H9 (cell line): ENCODE results near the gene EFCC1. TPM values are rescaled to one million over a fixed set of nuclear protein-coding genes. Genes with fewer than 3 reads are reported as not detected.

Source experiments
- DNase-seq: peaks from one replicate; pipeline ENCODE4 v3.0.0-alpha.2; 2017
- H2AFZ ChIP-seq: one replicate; pipeline ENCODE4 v1.6.1; 2013; ENCODE audit warnings: mild to moderate bottlenecking, low read length, control low read depth, moderate library complexity
- H2AK5ac ChIP-seq: 2 replicates; pipeline ENCODE4 v1.6.1; 2013; ENCODE audit warnings: low read length, control low read depth, mixed read lengths; ENCODE audit not compliant: insufficient read length
- H2BK120ac ChIP-seq: one replicate; pipeline ENCODE4 v1.6.1; 2013; ENCODE audit warnings: low read depth, mild to moderate bottlenecking, low read length, control low read depth, inconsistent platforms; ENCODE audit not compliant: poor library complexity, severe bottlenecking
- H2BK12ac ChIP-seq: 2 replicates; pipeline ENCODE4 v1.6.1; 2013; ENCODE audit warnings: low read length, control low read depth, mixed read lengths, low read depth; ENCODE audit not compliant: insufficient read length
- H2BK15ac ChIP-seq: 2 replicates; pipeline ENCODE4 v1.6.1; 2013; ENCODE audit warnings: low read depth, low read length, control low read depth
- H2BK20ac ChIP-seq: one replicate; pipeline ENCODE4 v1.6.1; 2013; ENCODE audit warnings: low read depth, mild to moderate bottlenecking, low read length, control low read depth, inconsistent platforms; ENCODE audit not compliant: poor library complexity, severe bottlenecking
- H2BK5ac ChIP-seq: 2 replicates; pipeline ENCODE4 v1.6.1; 2013; ENCODE audit warnings: low read length, control low read depth, mixed read lengths; ENCODE audit not compliant: insufficient read length
- H3K14ac ChIP-seq: 2 replicates; pipeline ENCODE4 v1.6.1; 2013; ENCODE audit warnings: low read length, control low read depth; ENCODE audit not compliant: insufficient read depth
- H3K18ac ChIP-seq: 2 replicates; pipeline ENCODE4 v1.6.1; 2013; ENCODE audit warnings: low read depth, mild to moderate bottlenecking, mixed read lengths, low read length, control low read depth; ENCODE audit not compliant: insufficient read length
- H3K23ac ChIP-seq: 2 replicates; pipeline ENCODE4 v1.6.1; 2013; ENCODE audit warnings: low read length, control low read depth, mixed read lengths, low read depth; ENCODE audit not compliant: insufficient read length
- H3K23me2 ChIP-seq: 2 replicates; pipeline ENCODE4 v1.6.1; 2013; ENCODE audit warnings: low read depth, mild to moderate bottlenecking, mixed read lengths, low read length, control low read depth; ENCODE audit not compliant: insufficient read length, poor library complexity, severe bottlenecking
- H3K27ac ChIP-seq: 2 replicates; pipeline ENCODE4 v1.5.1; 2013; ENCODE audit warnings: low read length, control low read depth, mixed read lengths, low read depth; ENCODE audit not compliant: insufficient read length
- H3K27me3 ChIP-seq: 2 replicates; pipeline ENCODE4 v1.6.1; 2013; ENCODE audit warnings: low read length, control low read depth, inconsistent platforms; ENCODE audit not compliant: insufficient read depth
- H3K4ac ChIP-seq: 2 replicates; pipeline ENCODE4 v1.6.1; 2013; ENCODE audit warnings: low read depth, mild to moderate bottlenecking, control low read depth, inconsistent platforms, low read length, moderate library complexity
- H3K4me1 ChIP-seq: 2 replicates; pipeline ENCODE4 v1.6.1; 2013; ENCODE audit warnings: low read length, control low read depth, inconsistent platforms; ENCODE audit not compliant: insufficient read depth
- H3K4me2 ChIP-seq: 2 replicates; pipeline ENCODE4 v1.6.1; 2013; ENCODE audit warnings: low read length, control low read depth, mixed read lengths; ENCODE audit not compliant: insufficient read length, insufficient read depth
- H3K56ac ChIP-seq: 2 replicates; pipeline ENCODE4 v1.6.1; 2013; ENCODE audit warnings: low read depth, mild to moderate bottlenecking, mixed read lengths, low read length, control low read depth; ENCODE audit not compliant: insufficient read length
- H3K79me1 ChIP-seq: 2 replicates; pipeline ENCODE4 v1.6.1; 2013; ENCODE audit warnings: low read depth, mild to moderate bottlenecking, moderate library complexity, low read length, control low read depth, inconsistent platforms; ENCODE audit not compliant: insufficient read depth, poor library complexity, severe bottlenecking
- H3K79me2 ChIP-seq: 2 replicates; pipeline ENCODE4 v1.6.1; 2013; ENCODE audit warnings: low read length, control low read depth, inconsistent platforms; ENCODE audit not compliant: insufficient read depth
- H3K9ac ChIP-seq: 2 replicates; pipeline ENCODE4 v1.6.1; 2013; ENCODE audit warnings: low read length, control low read depth, mixed read lengths; ENCODE audit not compliant: insufficient read length; ENCODE audit errors: extremely low read depth
- H3K9me3 ChIP-seq: one replicate; pipeline ENCODE4 v1.6.1; 2013; ENCODE audit warnings: low read depth, low read length, inconsistent platforms; ENCODE audit not compliant: control insufficient read depth
- H3T11ph ChIP-seq: one replicate; pipeline ENCODE4 v1.6.1; 2013; ENCODE audit warnings: mild to moderate bottlenecking, low read length, control low read depth, inconsistent platforms
- H4K20me1 ChIP-seq: one replicate; pipeline ENCODE4 v1.6.1; 2013; ENCODE audit not compliant: control insufficient read depth, insufficient read length, insufficient read depth
- H4K5ac ChIP-seq: 2 replicates; pipeline ENCODE4 v1.6.1; 2013; ENCODE audit warnings: low read depth, mild to moderate bottlenecking, mixed read lengths, low read length, control low read depth; ENCODE audit not compliant: insufficient read length
- H4K8ac ChIP-seq: replicated peaks from 2 replicates; pipeline ENCODE4 v1.6.1; 2013; ENCODE audit warnings: low read length, control low read depth, mixed read lengths, low read depth; ENCODE audit not compliant: insufficient read length
- H4K91ac ChIP-seq: 2 replicates; pipeline ENCODE4 v1.6.1; 2013; ENCODE audit warnings: low read depth, mild to moderate bottlenecking, moderate library complexity, mixed read lengths, low read length, control low read depth; ENCODE audit not compliant: insufficient read length
- H3K27ac Mint-ChIP-seq, 3 experiments: 2 replicates in 2 of 3; 3 replicates in 1 of 3; pipeline ENCODE4 v1.8.0; 2020 to 2021; ENCODE audit warnings: mixed read lengths in 3 of 3, mild to moderate bottlenecking in 1 of 3, moderate library complexity in 1 of 3
- H3K27me3 Mint-ChIP-seq: 2 replicates; pipeline ENCODE4 v1.8.0; 2021; ENCODE audit warnings: low read depth, mild to moderate bottlenecking, moderate library complexity, mixed read lengths
- H3K36me3 Mint-ChIP-seq, 3 experiments: 2 replicates in 2 of 3; 3 replicates in 1 of 3; pipeline ENCODE4 v1.8.0; 2020 to 2021; ENCODE audit warnings: low read depth in 3 of 3, mixed read lengths in 3 of 3; ENCODE audit not compliant: insufficient read depth in 1 of 3
- H3K4me1 Mint-ChIP-seq, 2 experiments: 2 replicates each; pipeline ENCODE4 v1.8.0; 2020; ENCODE audit warnings: mixed read lengths in 2 of 2
- H3K4me3 Mint-ChIP-seq, 2 experiments: 2 replicates in 1 of 2; 3 replicates in 1 of 2; pipeline ENCODE4 v1.8.0; 2020 to 2021; ENCODE audit warnings: mild to moderate bottlenecking in 2 of 2, mixed read lengths in 2 of 2, moderate library complexity in 1 of 2
- H3K9me3 Mint-ChIP-seq, 2 experiments: 2 replicates in 1 of 2; 3 replicates in 1 of 2; pipeline ENCODE4 v1.8.0; 2020; ENCODE audit warnings: mild to moderate bottlenecking in 2 of 2, mixed read lengths in 2 of 2, moderate library complexity in 1 of 2
- CTCF ChIP-seq: fragments of 200-600 bp; sonication (generic); conservative IDR thresholded peaks from 3 replicates; pipeline ENCODE4 v1.8.0; 2021; ENCODE audit warnings: antibody characterized with exemption, mild to moderate bottlenecking
- WGBS: extraction: QIAGEN DNeasy Blood & Tissue Kit; methylation state at CpG from one replicate; pipeline ENCODE4 v1.1.7; 2013; ENCODE audit warnings: missing lambda C conversion rate, low lambda C conversion rate, mixed read lengths; ENCODE audit not compliant: insufficient read length; ENCODE audit errors: extremely low coverage; 5-methylcytosine and 5-hydroxymethylcytosine counted together
- total RNA-seq: library from RNA; stranded (reverse); gene quantifications from 2 replicates; pipeline ENCODE4 v1.2.1, GENCODE V29; 2021

The EFCC1 gene
- total RNA-seq, 1 experiment from 2014 or later = 0.09 TPM

DNA sequence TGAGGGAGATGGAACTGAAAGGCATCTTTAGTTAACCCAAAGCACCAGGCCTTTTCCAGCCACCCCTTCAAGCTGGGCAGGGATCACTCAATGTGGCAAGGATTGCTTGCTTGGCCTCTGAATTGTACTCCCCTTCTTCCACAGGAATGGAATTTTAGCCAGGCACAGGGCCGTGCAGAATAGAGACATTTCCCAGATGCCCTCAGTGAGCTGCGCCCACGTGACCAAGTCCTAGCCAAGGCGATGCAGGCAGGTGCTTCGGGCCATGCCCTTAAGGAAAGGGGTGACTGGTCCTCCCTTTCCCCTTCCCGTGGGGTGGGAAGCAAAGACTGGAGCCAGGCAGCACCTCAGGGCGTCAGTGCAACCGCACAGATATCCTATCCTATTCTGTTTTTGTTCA lies 77.4 kb downstream of the EFCC1 start:
- H3K9ac ChIP-seq = no peak overlapping the region
- no peaks in the 10 kb centered on the region for H3K4me1 ChIP-seq
- no peak overlapping the region for H2BK15ac ChIP-seq
- no peak overlapping the region for H3T11ph ChIP-seq
- no peaks in the 10 kb centered on the region for H3K27me3 ChIP-seq
- no peak overlapping the region for H3K4me3 Mint-ChIP-seq
- no peaks in the 10 kb centered on the region for H3K79me1 ChIP-seq
- no peak for TF ChIP-seq CTCF
- H3K27me3 Mint-ChIP-seq = peaks cover 8% of the 10 kb centered on the region
- H3K56ac ChIP-seq = no peak overlapping the region
- H3K79me2 ChIP-seq = no peaks in the 10 kb centered on the region
- H3K9me3 Mint-ChIP-seq = no peaks in the 10 kb centered on the region; a peak in 1 of 5 replicates
- WGBS = no CpG with 5 or more reads among the region's 8 CpGs
- no peak overlapping the region for H4K5ac ChIP-seq
- DNase-seq = no peak
- no peak overlapping the region for H2AK5ac ChIP-seq
- no peaks in the 10 kb centered on the region for H3K4me1 Mint-ChIP-seq
- H3K27ac Mint-ChIP-seq = no peak overlapping the region
- no peak overlapping the region for H3K23ac ChIP-seq
- no peak overlapping the region for H2BK20ac ChIP-seq
- no peak overlapping the region for H3K18ac ChIP-seq
- H3K9me3 ChIP-seq = no peaks in the 10 kb centered on the region
- H4K8ac ChIP-seq = no peak overlapping the region
- H4K91ac ChIP-seq = no peak overlapping the region
- no peak overlapping the region for H3K4ac ChIP-seq
- H3K27ac ChIP-seq = no peak overlapping the region
- no peak overlapping the region for H3K4me2 ChIP-seq
- no peak overlapping the region for H3K14ac ChIP-seq
- no peak overlapping the region for H2BK5ac ChIP-seq
- H3K36me3 Mint-ChIP-seq = no peaks in the 10 kb centered on the region
- no peaks in the 10 kb centered on the region for H3K23me2 ChIP-seq
- no peak overlapping the region for H2BK120ac ChIP-seq
- no peak overlapping the region for H2BK12ac ChIP-seq
- no peaks in the 10 kb centered on the region for H4K20me1 ChIP-seq
- no peak overlapping the region for H2AFZ ChIP-seq
